Left ventricle myocardium inferior (tissue), 1 donor: Measurements from ENCODE around the gene NKAIN2. TPM values are rescaled to one million over a fixed set of nuclear protein-coding genes. Genes with fewer than 3 reads are reported as not detected.

Experiments used
- DNase-seq: peaks from one replicate; pipeline ENCODE4 v3.0.0-alpha.2; 2020
- H3K27ac ChIP-seq: fragments of 200-600 bp; replicated peaks from 2 replicates; pipeline ENCODE4 v1.8.0; 2021
- H3K27me3 ChIP-seq: fragments of 200-600 bp; 2 replicates; pipeline ENCODE4 v1.8.0; 2021; ENCODE audit warnings: low read depth
- H3K36me3 ChIP-seq: fragments of 200-600 bp; 2 replicates; pipeline ENCODE4 v1.8.0; 2021
- H3K4me1 ChIP-seq: fragments of 200-600 bp; 2 replicates; pipeline ENCODE4 v1.8.0; 2021
- H3K4me3 ChIP-seq: fragments of 200-600 bp; 2 replicates; pipeline ENCODE4 v1.8.0; 2021; ENCODE audit warnings: mild to moderate bottlenecking, moderate library complexity
- H3K9me3 ChIP-seq: fragments of 200-600 bp; replicated peaks from 2 replicates; pipeline ENCODE4 v1.8.0; 2021
- CTCF ChIP-seq: fragments of 200-600 bp; IDR thresholded peaks from 2 replicates; pipeline ENCODE4 v1.8.0; 2021; ENCODE audit warnings: antibody characterized with exemption, mild to moderate bottlenecking, borderline replicate concordance
- intact Hi-C: fragments of 100-400 bp; cut with micrococcal nuclease; formaldehyde crosslinking; loops from one replicate; pipeline ENCODE4 v1.11.0; 2022
- total RNA-seq: library from RNA; stranded (reverse); fragmentation: NEBNext Ultra II Directional; extraction: Animal tissue kit (Norgen Biotek cat#: 25700); gene quantifications from one replicate; pipeline ENCODE4 v1.2.1, GENCODE V29; 2021
- donor health status: DM: no; HTN: yes; CAD: no; lungs with severe emphysema.

The NKAIN2 gene
- total RNA-seq, 1 donor from 2014 or later = 0.22 TPM

- Histone ChIP-seq H3K36me3 (no peaks in the 10 kb centered on the region), H3K27ac (no peak overlapping the region), H3K4me3 (no peak overlapping the region), H3K9me3 (no peaks in the 10 kb centered on the region), H3K4me1 (peaks cover 16% of the 10 kb centered on the region), H3K27me3 (peaks cover 89% of the 10 kb centered on the region)
- DNase-seq = no peak
- intact Hi-C loops = no loop called here
- TF ChIP-seq CTCF = no peak
Measured at GRCh38 chr6:123806561-123806960, 2.9 kb downstream of the NKAIN2 start.

- no peak overlapping the region for H3K4me3 ChIP-seq
- peaks cover 72% of the 10 kb centered on the region for H3K27me3 ChIP-seq
- no peak for DNase-seq
- peaks cover 5% of the 10 kb centered on the region for H3K4me1 ChIP-seq
- no peak overlapping the region for H3K27ac ChIP-seq
- H3K9me3 ChIP-seq = no peaks in the 10 kb centered on the region
- no peak for TF ChIP-seq CTCF
- H3K36me3 ChIP-seq = no peaks in the 10 kb centered on the region
- intact Hi-C loops = no loop called here
Measured at GRCh38 chr6:123808556-123808955, 4.9 kb downstream of the NKAIN2 start.

GRCh38 chr6:123810214-123810613, 6.5 kb downstream of the NKAIN2 start:
- DNase-seq = no peak

GRCh38 chr6:123810948-123811347, 7.3 kb downstream of the NKAIN2 start:
- TF ChIP-seq CTCF = no peak
- intact Hi-C loops = no loop called here
- Histone ChIP-seq H3K36me3 (no peaks in the 10 kb centered on the region), H3K4me1 (no peaks in the 10 kb centered on the region), H3K9me3 (no peaks in the 10 kb centered on the region), H3K27ac (no peak overlapping the region), H3K4me3 (no peak overlapping the region), H3K27me3 (peaks cover 56% of the 10 kb centered on the region)
- no peak for DNase-seq

More at GRCh38 chr6:123810214-123810613, 6.5 kb downstream of the NKAIN2 start:
- no peak overlapping the region for H3K4me3 ChIP-seq
- no peaks in the 10 kb centered on the region for H3K36me3 ChIP-seq
- no peaks in the 10 kb centered on the region for H3K4me1 ChIP-seq
- TF ChIP-seq CTCF = no peak
- H3K9me3 ChIP-seq = no peaks in the 10 kb centered on the region
- intact Hi-C loops = no loop called here
- peaks cover 57% of the 10 kb centered on the region for H3K27me3 ChIP-seq
- H3K27ac ChIP-seq = no peak overlapping the region

GRCh38 chr6:123811378-123811777, 7.7 kb downstream of the NKAIN2 start:
- Histone ChIP-seq H3K27ac (no peak overlapping the region), H3K36me3 (no peaks in the 10 kb centered on the region), H3K4me1 (no peaks in the 10 kb centered on the region), H3K4me3 (no peak overlapping the region), H3K9me3 (no peaks in the 10 kb centered on the region), H3K27me3 (peaks cover 52% of the 10 kb centered on the region)
- intact Hi-C loops = no loop called here
- no peak for DNase-seq
- no peak for TF ChIP-seq CTCF

GRCh38 chr6:123812621-123813020, 9.0 kb downstream of the NKAIN2 start:
- peaks cover 44% of the 10 kb centered on the region for H3K27me3 ChIP-seq
- no peaks in the 10 kb centered on the region for H3K36me3 ChIP-seq
- no peak overlapping the region for H3K27ac ChIP-seq
- no peak for DNase-seq
- intact Hi-C loops = no loop called here
- no peaks in the 10 kb centered on the region for H3K4me1 ChIP-seq
- TF ChIP-seq CTCF = no peak
- H3K4me3 ChIP-seq = no peak overlapping the region
- H3K9me3 ChIP-seq = no peaks in the 10 kb centered on the region
